ENCODE data around the gene HSDL2. TPM values are rescaled to one million over a fixed set of nuclear protein-coding genes. Genes with fewer than 3 reads are reported as not detected.

The HSDL2 gene
- total RNA-seq, 1 donor from 2014 or later, result 21.1 TPM

GRCh38 chr9:112503170-112503569 lies 123.3 kb downstream of the HSDL2 start:
- no peaks in the 10 kb centered on the region for H4K20me1 ChIP-seq (ENCODE audit: insufficient read depth, low read length)
- H3K36me3 Mint-ChIP-seq (ENCODE audit: low read depth, unreplicated experiment), result no peaks in the 10 kb centered on the region
- TF ChIP-seq EZH2 (IDR thresholded peaks at IDR 0.05; ENCODE audit: insufficient read depth, low read length), result no peak
- TF ChIP-seq CTCF (IDR thresholded peaks at IDR 0.05; ENCODE audit: insufficient read depth, low read depth, low read length), result no peak
- no peaks in the 10 kb centered on the region for H3K27me3 ChIP-seq (ENCODE audit: insufficient read depth, low read length)
- H3K4me3 Mint-ChIP-seq (ENCODE audit: unreplicated experiment), result no peak overlapping the region
- no peaks in the 10 kb centered on the region for H3K9me3 Mint-ChIP-seq (ENCODE audit: unreplicated experiment)
- no peaks in the 10 kb centered on the region for H3K36me3 ChIP-seq (ENCODE audit: insufficient read depth, low read length)
- no peaks in the 10 kb centered on the region for H3K9me3 ChIP-seq (ENCODE audit: insufficient read depth, low read depth, low read length)
- H3K4me3 ChIP-seq (ENCODE audit: insufficient read depth, low read depth, low read length), result no peak overlapping the region
- no peaks in the 10 kb centered on the region for H3K27me3 Mint-ChIP-seq (ENCODE audit: low read depth, unreplicated experiment)
- FAIRE-seq (no peak), DNase-seq (ENCODE audit: low read depth) (no peak)
- no peak overlapping the region for H3K4me2 ChIP-seq (ENCODE audit: low read length)
- no peak overlapping the region for H3K27ac Mint-ChIP-seq (ENCODE audit: unreplicated experiment)
- H2AFZ ChIP-seq (ENCODE audit: low read depth, low read length), result no peak overlapping the region
- H3K27ac ChIP-seq (ENCODE audit: low read depth, low read length), result no peak overlapping the region
- H3K9ac ChIP-seq (ENCODE audit: low read length), result no peak overlapping the region
- no peaks in the 10 kb centered on the region for H3K4me1 ChIP-seq (ENCODE audit: insufficient read depth, low read length)
- H3K4me1 Mint-ChIP-seq (ENCODE audit: low read depth, unreplicated experiment), result peaks cover 2% of the 10 kb centered on the region
- H3K79me2 ChIP-seq (ENCODE audit: insufficient read depth, low read length), result peaks cover 7% of the 10 kb centered on the region

- DNase-seq (ENCODE audit: low read depth) (no peak), FAIRE-seq (no peak)
- Histone ChIP-seq H3K27ac (ENCODE audit: low read depth, low read length) (no peak overlapping the region), H2AFZ (ENCODE audit: low read depth, low read length) (no peak overlapping the region), H3K9ac (ENCODE audit: low read length) (no peak overlapping the region), H3K27me3 (ENCODE audit: insufficient read depth, low read length) (no peaks in the 10 kb centered on the region), H3K9me3 (ENCODE audit: insufficient read depth, low read depth, low read length) (no peaks in the 10 kb centered on the region), H3K79me2 (ENCODE audit: insufficient read depth, low read length) (peaks cover 6% of the 10 kb centered on the region), H3K36me3 (ENCODE audit: insufficient read depth, low read length) (no peaks in the 10 kb centered on the region), H4K20me1 (ENCODE audit: insufficient read depth, low read length) (peaks cover 4% of the 10 kb centered on the region), H3K4me2 (ENCODE audit: low read length) (no peak overlapping the region), H3K4me1 (ENCODE audit: insufficient read depth, low read length) (no peaks in the 10 kb centered on the region), H3K4me3 (ENCODE audit: insufficient read depth, low read depth, low read length) (no peak overlapping the region)
- Mint-ChIP-seq H3K36me3 (ENCODE audit: low read depth, unreplicated experiment) (no peaks in the 10 kb centered on the region), H3K27ac (ENCODE audit: unreplicated experiment) (no peak overlapping the region), H3K4me1 (ENCODE audit: low read depth, unreplicated experiment) (peaks cover 2% of the 10 kb centered on the region), H3K4me3 (ENCODE audit: unreplicated experiment) (no peak overlapping the region), H3K27me3 (ENCODE audit: low read depth, unreplicated experiment) (no peaks in the 10 kb centered on the region), H3K9me3 (ENCODE audit: unreplicated experiment) (no peaks in the 10 kb centered on the region)
- TF ChIP-seq CTCF (IDR thresholded peaks at IDR 0.05; ENCODE audit: insufficient read depth, low read depth, low read length) (no peak), EZH2 (IDR thresholded peaks at IDR 0.05; ENCODE audit: insufficient read depth, low read length) (no peak)
These were observed 125.2 kb downstream of the HSDL2 start for GRCh38 chr9:112505086-112505485.

- no peaks in the 10 kb centered on the region for H3K27me3 Mint-ChIP-seq (ENCODE audit: low read depth, unreplicated experiment)
- H3K36me3 ChIP-seq (ENCODE audit: insufficient read depth, low read length), result no peaks in the 10 kb centered on the region
- H4K20me1 ChIP-seq (ENCODE audit: insufficient read depth, low read length), result peaks cover 8% of the 10 kb centered on the region
- no peaks in the 10 kb centered on the region for H3K27me3 ChIP-seq (ENCODE audit: insufficient read depth, low read length)
- no peaks in the 10 kb centered on the region for H3K36me3 Mint-ChIP-seq (ENCODE audit: low read depth, unreplicated experiment)
- peaks cover 6% of the 10 kb centered on the region for H3K79me2 ChIP-seq (ENCODE audit: insufficient read depth, low read length)
- TF ChIP-seq EZH2 (IDR thresholded peaks at IDR 0.05; ENCODE audit: insufficient read depth, low read length) (no peak), CTCF (IDR thresholded peaks at IDR 0.05; ENCODE audit: insufficient read depth, low read depth, low read length) (no peak)
- H3K27ac Mint-ChIP-seq (ENCODE audit: unreplicated experiment), result no peak overlapping the region
- FAIRE-seq, result no peak
- H2AFZ ChIP-seq (ENCODE audit: low read depth, low read length), result no peak overlapping the region
- H3K9me3 ChIP-seq (ENCODE audit: insufficient read depth, low read depth, low read length), result no peaks in the 10 kb centered on the region
- no peak overlapping the region for H3K27ac ChIP-seq (ENCODE audit: low read depth, low read length)
- no peak overlapping the region for H3K4me2 ChIP-seq (ENCODE audit: low read length)
- H3K4me3 ChIP-seq (ENCODE audit: insufficient read depth, low read depth, low read length), result no peak overlapping the region
- DNase-seq (ENCODE audit: low read depth), result no peak
- H3K4me1 Mint-ChIP-seq (ENCODE audit: low read depth, unreplicated experiment), result peaks cover 2% of the 10 kb centered on the region
- H3K9me3 Mint-ChIP-seq (ENCODE audit: unreplicated experiment), result no peaks in the 10 kb centered on the region
- no peaks in the 10 kb centered on the region for H3K4me1 ChIP-seq (ENCODE audit: insufficient read depth, low read length)
- no peak overlapping the region for H3K4me3 Mint-ChIP-seq (ENCODE audit: unreplicated experiment)
- H3K9ac ChIP-seq (ENCODE audit: low read length), result no peak overlapping the region
These were observed 125.7 kb downstream of the HSDL2 start for GRCh38 chr9:112505607-112506006.
